ENCODE data around the gene FAM151B. TPM values are rescaled to one million over a fixed set of nuclear protein-coding genes. Genes with fewer than 3 reads are reported as not detected.

Gene FAM151B
- total RNA-seq, 1 experiment from 2014 or later, result 0.94 TPM

GRCh38 chr5:80474929-80475328 lies 13.0 kb upstream of the FAM151B start:
- Mint-ChIP-seq H3K4me3 (no peak overlapping the region), H3K36me3 (peaks cover 41% of the 10 kb centered on the region), H3K27ac (no peak overlapping the region), H3K9me3 (peaks cover 16% of the 10 kb centered on the region), H3K27me3 (ENCODE audit: low read depth) (no peaks in the 10 kb centered on the region; the same call in 1 of the 2 replicates), H3K4me1 (peaks cover 9% of the 10 kb centered on the region)
- POLR2A ChIA-PET, result no interaction called here
- no peak for DNase-seq (ENCODE audit: low spot score)
- CTCF ChIA-PET, result no interaction called here
- TF ChIP-seq HMGA2 (CRISPR knock-in tag; IDR thresholded peaks at IDR 0.05) (no peak), ZNF263 (CRISPR knock-in tag; IDR thresholded peaks at IDR 0.05; ENCODE audit: low read depth) (no peak), MYBL2 (CRISPR knock-in tag; IDR thresholded peaks at IDR 0.05) (no peak), EMX1 (CRISPR knock-in tag; IDR thresholded peaks at IDR 0.05) (no peak), ATF1 (CRISPR knock-in tag; IDR thresholded peaks at IDR 0.05) (no peak), NFE2L1 (CRISPR knock-in tag; IDR thresholded peaks at IDR 0.05) (no peak), ATF6 (CRISPR knock-in tag; IDR thresholded peaks at IDR 0.05) (no peak), RORB (CRISPR knock-in tag; IDR thresholded peaks at IDR 0.05) (no peak), KAT7 (CRISPR knock-in tag; IDR thresholded peaks at IDR 0.05; ENCODE audit: borderline replicate concordance) (no peak), FOXK1 (CRISPR knock-in tag; IDR thresholded peaks at IDR 0.05) (no peak), TEAD4 (CRISPR knock-in tag; IDR thresholded peaks at IDR 0.05) (no peak)
- TF ChIP-seq, protein P1, sequence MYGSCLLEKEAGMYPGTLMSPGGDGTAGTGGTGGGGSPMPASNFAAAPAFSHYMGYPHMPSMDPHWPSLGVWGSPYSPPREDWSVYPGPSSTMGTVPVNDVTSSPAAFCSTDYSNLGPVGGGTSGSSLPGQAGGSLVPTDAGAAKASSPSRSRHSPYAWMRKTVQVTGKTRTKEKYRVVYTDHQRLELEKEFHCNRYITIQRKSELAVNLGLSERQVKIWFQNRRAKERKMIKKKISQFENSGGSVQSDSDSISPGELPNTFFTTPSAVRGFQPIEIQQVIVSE (CRISPR knock-in tag; IDR thresholded peaks at IDR 0.05; ENCODE audit: borderline replicate concordance), result no peak
- TF ChIP-seq, protein P2, sequence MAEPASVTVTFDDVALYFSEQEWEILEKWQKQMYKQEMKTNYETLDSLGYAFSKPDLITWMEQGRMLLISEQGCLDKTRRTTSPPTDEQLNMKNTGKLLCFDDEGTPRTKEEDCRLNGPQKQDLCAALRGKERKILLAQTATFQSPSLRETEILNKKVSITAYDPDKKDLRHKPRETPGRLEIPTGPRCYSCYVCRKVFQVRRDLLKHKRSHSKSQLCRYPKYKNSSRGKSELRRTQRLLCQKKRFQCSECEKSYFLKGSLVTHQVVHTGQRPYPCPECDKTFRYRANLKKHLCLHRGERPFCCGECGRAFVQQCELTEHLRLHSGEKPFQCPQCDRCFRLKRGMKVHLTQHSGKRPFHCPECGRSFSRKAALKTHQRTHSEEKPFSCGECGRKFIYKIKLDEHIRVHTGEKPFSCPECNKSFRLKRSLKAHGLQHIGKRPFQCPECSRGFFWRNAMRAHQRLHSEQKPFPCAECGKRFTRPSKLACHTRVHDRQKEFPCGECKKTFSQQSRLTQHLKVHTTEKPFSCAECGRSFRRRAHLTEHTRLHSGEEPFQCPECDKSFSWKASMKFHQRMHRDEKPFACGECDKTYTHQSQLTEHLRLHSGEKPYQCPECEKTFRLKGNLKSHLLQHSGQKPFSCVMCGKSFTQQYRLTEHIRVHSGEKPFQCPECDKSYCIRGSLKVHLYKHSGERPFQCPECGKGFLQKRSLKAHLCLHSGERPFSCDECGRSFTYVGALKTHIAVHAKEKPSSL (CRISPR knock-in tag; conservative IDR thresholded peaks at IDR 0.05), result no peak
- TF ChIP-seq, protein P3, sequence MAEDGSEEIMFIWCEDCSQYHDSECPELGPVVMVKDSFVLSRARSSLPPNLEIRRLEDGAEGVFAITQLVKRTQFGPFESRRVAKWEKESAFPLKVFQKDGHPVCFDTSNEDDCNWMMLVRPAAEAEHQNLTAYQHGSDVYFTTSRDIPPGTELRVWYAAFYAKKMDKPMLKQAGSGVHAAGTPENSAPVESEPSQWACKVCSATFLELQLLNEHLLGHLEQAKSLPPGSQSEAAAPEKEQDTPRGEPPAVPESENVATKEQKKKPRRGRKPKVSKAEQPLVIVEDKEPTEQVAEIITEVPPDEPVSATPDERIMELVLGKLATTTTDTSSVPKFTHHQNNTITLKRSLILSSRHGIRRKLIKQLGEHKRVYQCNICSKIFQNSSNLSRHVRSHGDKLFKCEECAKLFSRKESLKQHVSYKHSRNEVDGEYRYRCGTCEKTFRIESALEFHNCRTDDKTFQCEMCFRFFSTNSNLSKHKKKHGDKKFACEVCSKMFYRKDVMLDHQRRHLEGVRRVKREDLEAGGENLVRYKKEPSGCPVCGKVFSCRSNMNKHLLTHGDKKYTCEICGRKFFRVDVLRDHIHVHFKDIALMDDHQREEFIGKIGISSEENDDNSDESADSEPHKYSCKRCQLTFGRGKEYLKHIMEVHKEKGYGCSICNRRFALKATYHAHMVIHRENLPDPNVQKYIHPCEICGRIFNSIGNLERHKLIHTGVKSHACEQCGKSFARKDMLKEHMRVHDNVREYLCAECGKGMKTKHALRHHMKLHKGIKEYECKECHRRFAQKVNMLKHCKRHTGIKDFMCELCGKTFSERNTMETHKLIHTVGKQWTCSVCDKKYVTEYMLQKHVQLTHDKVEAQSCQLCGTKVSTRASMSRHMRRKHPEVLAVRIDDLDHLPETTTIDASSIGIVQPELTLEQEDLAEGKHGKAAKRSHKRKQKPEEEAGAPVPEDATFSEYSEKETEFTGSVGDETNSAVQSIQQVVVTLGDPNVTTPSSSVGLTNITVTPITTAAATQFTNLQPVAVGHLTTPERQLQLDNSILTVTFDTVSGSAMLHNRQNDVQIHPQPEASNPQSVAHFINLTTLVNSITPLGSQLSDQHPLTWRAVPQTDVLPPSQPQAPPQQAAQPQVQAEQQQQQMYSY (CRISPR knock-in tag; IDR thresholded peaks at IDR 0.05), result no peak
- TF ChIP-seq, protein P4, sequence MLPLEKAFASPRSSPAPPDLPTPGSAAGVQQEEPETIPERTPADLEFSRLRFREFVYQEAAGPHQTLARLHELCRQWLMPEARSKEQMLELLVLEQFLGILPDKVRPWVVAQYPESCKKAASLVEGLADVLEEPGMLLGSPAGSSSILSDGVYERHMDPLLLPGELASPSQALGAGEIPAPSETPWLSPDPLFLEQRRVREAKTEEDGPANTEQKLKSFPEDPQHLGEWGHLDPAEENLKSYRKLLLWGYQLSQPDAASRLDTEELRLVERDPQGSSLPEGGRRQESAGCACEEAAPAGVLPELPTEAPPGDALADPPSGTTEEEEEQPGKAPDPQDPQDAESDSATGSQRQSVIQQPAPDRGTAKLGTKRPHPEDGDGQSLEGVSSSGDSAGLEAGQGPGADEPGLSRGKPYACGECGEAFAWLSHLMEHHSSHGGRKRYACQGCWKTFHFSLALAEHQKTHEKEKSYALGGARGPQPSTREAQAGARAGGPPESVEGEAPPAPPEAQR (CRISPR knock-in tag; IDR thresholded peaks at IDR 0.05), result no peak
- TF ChIP-seq, protein P5, sequence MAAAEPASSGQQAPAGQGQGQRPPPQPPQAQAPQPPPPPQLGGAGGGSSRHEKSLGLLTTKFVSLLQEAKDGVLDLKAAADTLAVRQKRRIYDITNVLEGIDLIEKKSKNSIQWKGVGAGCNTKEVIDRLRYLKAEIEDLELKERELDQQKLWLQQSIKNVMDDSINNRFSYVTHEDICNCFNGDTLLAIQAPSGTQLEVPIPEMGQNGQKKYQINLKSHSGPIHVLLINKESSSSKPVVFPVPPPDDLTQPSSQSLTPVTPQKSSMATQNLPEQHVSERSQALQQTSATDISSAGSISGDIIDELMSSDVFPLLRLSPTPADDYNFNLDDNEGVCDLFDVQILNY (CRISPR knock-in tag; IDR thresholded peaks at IDR 0.05), result no peak
- TF ChIP-seq, protein P6, sequence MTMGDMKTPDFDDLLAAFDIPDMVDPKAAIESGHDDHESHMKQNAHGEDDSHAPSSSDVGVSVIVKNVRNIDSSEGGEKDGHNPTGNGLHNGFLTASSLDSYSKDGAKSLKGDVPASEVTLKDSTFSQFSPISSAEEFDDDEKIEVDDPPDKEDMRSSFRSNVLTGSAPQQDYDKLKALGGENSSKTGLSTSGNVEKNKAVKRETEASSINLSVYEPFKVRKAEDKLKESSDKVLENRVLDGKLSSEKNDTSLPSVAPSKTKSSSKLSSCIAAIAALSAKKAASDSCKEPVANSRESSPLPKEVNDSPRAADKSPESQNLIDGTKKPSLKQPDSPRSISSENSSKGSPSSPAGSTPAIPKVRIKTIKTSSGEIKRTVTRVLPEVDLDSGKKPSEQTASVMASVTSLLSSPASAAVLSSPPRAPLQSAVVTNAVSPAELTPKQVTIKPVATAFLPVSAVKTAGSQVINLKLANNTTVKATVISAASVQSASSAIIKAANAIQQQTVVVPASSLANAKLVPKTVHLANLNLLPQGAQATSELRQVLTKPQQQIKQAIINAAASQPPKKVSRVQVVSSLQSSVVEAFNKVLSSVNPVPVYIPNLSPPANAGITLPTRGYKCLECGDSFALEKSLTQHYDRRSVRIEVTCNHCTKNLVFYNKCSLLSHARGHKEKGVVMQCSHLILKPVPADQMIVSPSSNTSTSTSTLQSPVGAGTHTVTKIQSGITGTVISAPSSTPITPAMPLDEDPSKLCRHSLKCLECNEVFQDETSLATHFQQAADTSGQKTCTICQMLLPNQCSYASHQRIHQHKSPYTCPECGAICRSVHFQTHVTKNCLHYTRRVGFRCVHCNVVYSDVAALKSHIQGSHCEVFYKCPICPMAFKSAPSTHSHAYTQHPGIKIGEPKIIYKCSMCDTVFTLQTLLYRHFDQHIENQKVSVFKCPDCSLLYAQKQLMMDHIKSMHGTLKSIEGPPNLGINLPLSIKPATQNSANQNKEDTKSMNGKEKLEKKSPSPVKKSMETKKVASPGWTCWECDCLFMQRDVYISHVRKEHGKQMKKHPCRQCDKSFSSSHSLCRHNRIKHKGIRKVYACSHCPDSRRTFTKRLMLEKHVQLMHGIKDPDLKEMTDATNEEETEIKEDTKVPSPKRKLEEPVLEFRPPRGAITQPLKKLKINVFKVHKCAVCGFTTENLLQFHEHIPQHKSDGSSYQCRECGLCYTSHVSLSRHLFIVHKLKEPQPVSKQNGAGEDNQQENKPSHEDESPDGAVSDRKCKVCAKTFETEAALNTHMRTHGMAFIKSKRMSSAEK (CRISPR knock-in tag; IDR thresholded peaks at IDR 0.05; ENCODE audit: borderline replicate concordance), result no peak
- TF ChIP-seq, protein P7, sequence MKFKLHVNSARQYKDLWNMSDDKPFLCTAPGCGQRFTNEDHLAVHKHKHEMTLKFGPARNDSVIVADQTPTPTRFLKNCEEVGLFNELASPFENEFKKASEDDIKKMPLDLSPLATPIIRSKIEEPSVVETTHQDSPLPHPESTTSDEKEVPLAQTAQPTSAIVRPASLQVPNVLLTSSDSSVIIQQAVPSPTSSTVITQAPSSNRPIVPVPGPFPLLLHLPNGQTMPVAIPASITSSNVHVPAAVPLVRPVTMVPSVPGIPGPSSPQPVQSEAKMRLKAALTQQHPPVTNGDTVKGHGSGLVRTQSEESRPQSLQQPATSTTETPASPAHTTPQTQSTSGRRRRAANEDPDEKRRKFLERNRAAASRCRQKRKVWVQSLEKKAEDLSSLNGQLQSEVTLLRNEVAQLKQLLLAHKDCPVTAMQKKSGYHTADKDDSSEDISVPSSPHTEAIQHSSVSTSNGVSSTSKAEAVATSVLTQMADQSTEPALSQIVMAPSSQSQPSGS (CRISPR knock-in tag; IDR thresholded peaks at IDR 0.05; ENCODE audit: borderline replicate concordance, low read depth), result no peak
- no peak for ATAC-seq
